Measurements from ENCODE around the gene NETO1.

The NETO1 gene

GRCh38 chr18:72846736-72847533, 20.9 kb downstream of the NETO1 start:
- no peak overlapping the region for H3K4me3 ChIP-seq
- no peak overlapping the region for H3K27ac ChIP-seq
- DNase-seq (ENCODE audit: low spot score), result no peak
- no peak for TF ChIP-seq CTCF (IDR thresholded peaks at IDR 0.05)

GRCh38 chr18:72843743-72844142, 24.0 kb downstream of the NETO1 start:
- DNase-seq (ENCODE audit: low spot score), result no peak
- Histone ChIP-seq H3K27ac (no peak overlapping the region), H3K4me3 (no peak overlapping the region)
- no peak for TF ChIP-seq CTCF (IDR thresholded peaks at IDR 0.05)

- Histone ChIP-seq H3K4me3 (no peak overlapping the region), H3K27ac (no peak overlapping the region)
- DNase-seq (ENCODE audit: low spot score), result no peak
- no peak for TF ChIP-seq CTCF (IDR thresholded peaks at IDR 0.05)
Measured at GRCh38 chr18:72840109-72840508, 27.7 kb downstream of the NETO1 start.

GRCh38 chr18:72834731-72835130, 33.1 kb downstream of the NETO1 start:
- H3K4me3 ChIP-seq, result no peak overlapping the region
- TF ChIP-seq CTCF (IDR thresholded peaks at IDR 0.05), result no peak
- H3K27ac ChIP-seq, result no peak overlapping the region
- no peak for DNase-seq (ENCODE audit: low spot score)

- Histone ChIP-seq H3K4me3 (no peak overlapping the region), H3K27ac (no peak overlapping the region)
- no peak for DNase-seq (ENCODE audit: low spot score)
- no peak for TF ChIP-seq CTCF (IDR thresholded peaks at IDR 0.05)
Measured at GRCh38 chr18:72833471-72833870, 34.3 kb downstream of the NETO1 start.

- Histone ChIP-seq H3K4me3 (no peak overlapping the region), H3K27ac (no peak overlapping the region)
- DNase-seq (ENCODE audit: low spot score), result no peak
- no peak for TF ChIP-seq CTCF (IDR thresholded peaks at IDR 0.05)
Measured at GRCh38 chr18:72830109-72830508, 37.7 kb downstream of the NETO1 start.

- Histone ChIP-seq H3K4me3 (no peak overlapping the region), H3K27ac (no peak overlapping the region)
- DNase-seq (ENCODE audit: low spot score), result no peak
- TF ChIP-seq CTCF (IDR thresholded peaks at IDR 0.05), result no peak
Measured at GRCh38 chr18:72828601-72829000, 39.2 kb downstream of the NETO1 start.
